HCT116 (cell line): ENCODE data around the gene CXCL11. TPM values are rescaled to one million over a fixed set of nuclear protein-coding genes. Genes with fewer than 3 reads are reported as not detected.
"Not testable (repeated sequence)": the region's sequence is repeated elsewhere in the genome, so short reads cannot be mapped to it uniquely, and the experiment has no call there.

Source experiments
- ATAC-seq: fragments of 200-7000 bp; cut with Tn5 transposase; 2 replicates; pipeline ENCODE4 v1.9.1; 2020; ENCODE audit warnings: mild to moderate bottlenecking, moderate library complexity
- BruUV-seq: library from RNA; stranded (reverse); fragments of 400-500 nt; replicated peaks from 2 replicates; lab custom pipeline; 2021; lab: Mats Ljungman, UMichigan
- CTCF ChIA-PET: fragments of 300-600 bp; sonication (Branson Sonifier 250); formaldehyde crosslinking; loops from one replicate; lab custom pipeline; 2021; ENCODE audit warnings: antibody characterized with exemption; lab: Charles Lee
- POLR2A ChIA-PET: fragments of 300-600, 350-600 bp; sonication (Branson Sonifier 250); formaldehyde crosslinking; loops from one replicate; lab custom pipeline; 2021; ENCODE audit warnings: antibody characterized with exemption; lab: Charles Lee
- RAD21 ChIA-PET, 2 experiments: fragments of 300-600 bp; sonication (Branson Sonifier 250); formaldehyde crosslinking; loops; one replicate each; lab custom pipeline; 2023; ENCODE audit warnings: low total read pairs in 2 of 2; ENCODE audit not compliant: uncharacterized antibody in 2 of 2, unreplicated experiment in 2 of 2, low non-redundant PET in 1 of 2; lab: Charles Lee
- DNase-seq: peaks from one replicate; pipeline ENCODE4 v3.0.0-alpha.2; 2010; ENCODE audit warnings: low read depth, low spot score
- H2AFZ ChIP-seq: fragments of 200-600 bp; shearing (Covaris generic), sonication (generic); 2 replicates; pipeline ENCODE4 v1.6.1; 2017; ENCODE audit warnings: low read depth, mixed run types, mixed read lengths, antibody characterized with exemption, low read length; ENCODE audit not compliant: poor library complexity, severe bottlenecking
- H3K27ac ChIP-seq: 2 replicates; pipeline ENCODE4 v1.5.1; 2012; ENCODE audit warnings: low read depth, low read length
- H3K27me3 ChIP-seq: fragments of 200-600 bp; sonication (generic); 2 replicates; pipeline ENCODE4 v1.6.1; 2016; ENCODE audit warnings: mixed run types, low read length, mixed read lengths; ENCODE audit not compliant: insufficient read depth
- H3K36me3 ChIP-seq, 2 experiments: fragments of 200-500 bp in 1 of 2; fragments of 200-600 bp in 1 of 2; sonication (Bioruptor generic) in 1 of 2; sonication (generic) in 1 of 2; 2 replicates each; pipeline versions ENCODE4 v1.5.1 to v1.6.1; 2014 to 2016; ENCODE audit warnings: low read length in 2 of 2, inconsistent platforms in 1 of 2, mixed read lengths in 1 of 2, mixed run types in 1 of 2; ENCODE audit not compliant: insufficient read depth in 2 of 2, control insufficient read depth in 1 of 2
- H3K4me1 ChIP-seq, 2 experiments: fragments of 200-600 bp in 1 of 2; sonication (generic) in 1 of 2; 2 replicates each; pipeline versions ENCODE4 v1.5.1 to v1.6.1; 2012 to 2017; ENCODE audit warnings: low read length in 2 of 2, inconsistent platforms in 1 of 2, mild to moderate bottlenecking in 1 of 2, mixed read lengths in 1 of 2, mixed run types in 1 of 2, moderate library complexity in 1 of 2; ENCODE audit not compliant: insufficient read depth in 2 of 2, control insufficient read depth in 1 of 2
- H3K4me2 ChIP-seq: fragments of 200-600 bp; sonication (generic); 2 replicates; pipeline ENCODE4 v1.6.1; 2017; ENCODE audit warnings: mixed run types, low read length, mixed read lengths
- H3K4me3 ChIP-seq, 2 experiments: fragments of 200-600 bp in 1 of 2; sonication (generic) in 1 of 2; replicated peaks in 1 of 2; 2 replicates each; pipeline ENCODE4 v1.5.1; 2011 to 2016; ENCODE audit warnings: low read length in 2 of 2, control low read depth in 1 of 2, low read depth in 1 of 2, mild to moderate bottlenecking in 1 of 2, mixed read lengths in 1 of 2, mixed run types in 1 of 2
- H3K79me2 ChIP-seq: fragments of 200-600 bp; sonication (generic); 2 replicates; pipeline ENCODE4 v1.6.1; 2017; ENCODE audit warnings: mild to moderate bottlenecking, mixed run types, low read length, moderate library complexity, mixed read lengths; ENCODE audit not compliant: insufficient read depth
- H3K9ac ChIP-seq: fragments of 200-600 bp; sonication (generic); 2 replicates; pipeline ENCODE4 v1.6.1; 2016; ENCODE audit warnings: low read length, mixed read lengths
- H3K9me2 ChIP-seq: fragments of 200-600 bp; sonication (generic), shearing (Covaris generic); 2 replicates; pipeline ENCODE4 v1.6.1; 2017; ENCODE audit warnings: mixed run types, mild to moderate bottlenecking, moderate library complexity; ENCODE audit not compliant: insufficient read depth
- H3K9me3 ChIP-seq, 2 experiments: fragments of 200-500 bp in 1 of 2; fragments of 200-600 bp in 1 of 2; sonication (Bioruptor generic) in 1 of 2; sonication (generic) in 1 of 2; 2 replicates each; pipeline ENCODE4 v1.6.1; 2014 to 2017; ENCODE audit warnings: low read length in 2 of 2, mixed read lengths in 2 of 2, inconsistent platforms in 1 of 2, low read depth in 1 of 2, mild to moderate bottlenecking in 1 of 2, mixed run types in 1 of 2, moderate library complexity in 1 of 2; ENCODE audit not compliant: control insufficient read depth in 1 of 2, insufficient read depth in 1 of 2
- H4K20me1 ChIP-seq: fragments of 200-600 bp; sonication (generic), shearing (Covaris generic); 2 replicates; pipeline ENCODE4 v1.6.1; 2017; ENCODE audit warnings: mixed run types, mild to moderate bottlenecking, moderate library complexity; ENCODE audit not compliant: insufficient read depth
- intact Hi-C: fragments of 100-400 bp; cut with micrococcal nuclease; formaldehyde crosslinking; loops from 2 replicates; pipeline ENCODE4 v1.10.0; 2022
- total RNA-seq: library from RNA; stranded (reverse); gene quantifications from one replicate; pipeline ENCODE4 v1.2.1, GENCODE V29; 2021; ENCODE audit not compliant: unreplicated experiment

Gene CXCL11
- total RNA-seq, 1 experiment from 2014 or later, result not detected

GRCh38 chr4:76043306-76043705 lies 7.4 kb upstream of the CXCL11 start:
- H4K20me1 ChIP-seq, H3K4me3 ChIP-seq, H3K9ac ChIP-seq, ATAC-seq, BruUV-seq, H3K27me3 ChIP-seq, H3K4me2 ChIP-seq, H3K9me3 ChIP-seq, intact Hi-C loops, H3K27ac ChIP-seq, RAD21 ChIA-PET, H2AFZ ChIP-seq, H3K79me2 ChIP-seq, CTCF ChIA-PET, H3K9me2 ChIP-seq, H3K36me3 ChIP-seq, POLR2A ChIA-PET, DNase-seq, H3K4me1 ChIP-seq: not testable (repeated sequence)

DNA sequence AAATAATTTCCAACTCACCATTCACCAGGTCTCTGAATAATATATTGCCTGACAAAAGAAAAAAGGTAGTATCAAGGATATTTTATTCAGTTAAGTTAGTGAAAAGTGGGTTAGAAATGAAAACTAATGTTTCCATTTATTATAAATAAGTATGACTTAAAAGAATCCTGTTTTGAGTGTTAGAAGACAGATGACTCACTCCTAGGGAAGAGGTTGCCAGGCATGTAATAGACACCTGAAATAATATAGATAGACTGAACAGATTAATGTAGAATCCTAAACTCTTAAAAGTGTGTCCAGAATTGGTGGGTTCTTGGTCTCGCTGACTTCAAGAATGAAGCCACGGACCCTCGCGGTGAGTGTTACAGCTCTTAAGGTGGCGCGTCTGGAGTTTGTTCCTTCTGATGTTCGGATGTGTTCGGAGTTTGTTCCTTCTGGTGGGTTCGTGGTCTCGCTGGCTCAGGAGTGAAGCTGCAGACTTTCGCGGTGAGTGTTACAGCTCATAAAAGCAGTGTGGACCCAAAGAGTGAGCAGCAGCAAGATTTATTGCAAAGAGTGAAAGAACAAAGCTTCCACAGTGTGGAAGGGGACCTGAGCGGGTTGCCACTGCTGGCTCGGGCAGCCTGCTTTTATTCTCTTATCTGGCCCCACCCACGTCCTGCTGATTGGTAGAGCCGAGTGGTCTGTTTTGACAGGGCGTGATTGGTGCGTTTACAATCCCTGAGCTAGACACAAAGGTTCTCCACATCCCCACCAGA lies 6.5 kb upstream of the CXCL11 start:
- DNase-seq, H3K4me3 ChIP-seq, BruUV-seq, H4K20me1 ChIP-seq, H2AFZ ChIP-seq, H3K27ac ChIP-seq, H3K4me1 ChIP-seq, RAD21 ChIA-PET, ATAC-seq, H3K9me3 ChIP-seq, H3K36me3 ChIP-seq, H3K9me2 ChIP-seq, H3K27me3 ChIP-seq, H3K9ac ChIP-seq, H3K4me2 ChIP-seq, CTCF ChIA-PET, H3K79me2 ChIP-seq: not testable (repeated sequence)
- intact Hi-C loops, result loop anchor here (1.0 kb wide), 1 partner anchor 8 kb away; no protein-coding TSS in a partner anchor
- POLR2A ChIA-PET, result interaction anchor here (0.8 kb wide), 1 partner anchor 11 kb away, joined by 3 read pairs; no protein-coding TSS in a partner anchor
